Loucy (cell line): ENCODE data around the gene PRSS12.

ENCODE experiments used
- CTCF ChIP-seq: fragments of 200-600 bp; sonication (generic); conservative IDR thresholded peaks from 2 replicates; pipeline ENCODE4 v1.5.1; 2014; ENCODE audit warnings: mild to moderate bottlenecking, antibody characterized with exemption, low read length
- EZH2phosphoT487 ChIP-seq: fragments of 200-600 bp; IDR thresholded peaks from 2 replicates; pipeline ENCODE4 v1.6.1; 2018; ENCODE audit warnings: antibody characterized with exemption, mild to moderate bottlenecking, moderate library complexity, borderline replicate concordance

- TF ChIP-seq CTCF (no peak), EZH2phosphoT487 (no peak)
These were observed 44.8 kb upstream of the PRSS12 start for GRCh38 chr4:118397623-118397979.
